K562 (cell line): ENCODE data around the gene FCHO1. TPM values are rescaled to one million over a fixed set of nuclear protein-coding genes. Genes with fewer than 3 reads are reported as not detected.
A peak's percentile ranks its signal among the peaks of the same experiment; 100 is the strongest.
"Not testable (repeated sequence)": the region's sequence is repeated elsewhere in the genome, so short reads cannot be mapped to it uniquely, and the experiment has no call there.

ENCODE experiments used
- ATAC-seq: fragments of 200-7000 bp; cut with Tn5 transposase; 3 replicates; pipeline ENCODE4 v1.9.1; 2020; ENCODE audit warnings: moderate library complexity
- BruUV-seq: library from RNA; stranded (reverse); fragments of 400-500 nt; replicated peaks from 2 replicates; lab custom pipeline; 2021; lab: Mats Ljungman, UMichigan
- CTCF ChIA-PET: fragments of 300-600 bp; formaldehyde crosslinking; extraction: SDS; loops from one replicate; lab custom pipeline; 2021; ENCODE audit warnings: low intra/inter-chr PET ratio; lab: Yijun Ruan, JAX
- POLR2A ChIA-PET: fragments of 300-600, 350-650 bp; sonication (Branson Sonifier 250); formaldehyde crosslinking; extraction: SDS; loops from one replicate; lab custom pipeline; 2021; ENCODE audit warnings: antibody characterized with exemption, inconsistent platforms; lab: Yijun Ruan, JAX
- DNase-seq, 4 experiments: peaks; one replicate each; pipeline versions ENCODE4 v3.0.0 to v3.0.0-alpha.2; 2011 to 2018; ENCODE audit warnings: low spot score in 3 of 4, mixed read lengths in 3 of 4; ENCODE audit errors: extremely low read depth in 1 of 4
- FAIRE-seq: peaks from 2 replicates; lab custom pipeline; 2011; peaks lifted over from hg19 to GRCh38; lab: Jason Lieb, UNC
- H2AFZ ChIP-seq: 2 replicates; pipeline ENCODE4 v1.6.0; 2011; ENCODE audit warnings: low read depth, low read length, control low read depth, inconsistent platforms
- H3K27ac ChIP-seq: fragments of 200-600 bp; 3 replicates; pipeline ENCODE4 v1.8.0; 2011; ENCODE audit warnings: low read depth, mild to moderate bottlenecking, control low read depth, inconsistent platforms, low read length, moderate library complexity, mixed read lengths; ENCODE audit errors: extremely low read depth
- H3K27me3 ChIP-seq, 2 experiments: fragments of 300-600 bp in 1 of 2; 2 replicates in 1 of 2; 3 replicates in 1 of 2; pipeline versions ENCODE4 v1.6.0 to v1.8.0; 2011; ENCODE audit warnings: inconsistent platforms in 2 of 2, low read length in 2 of 2, mild to moderate bottlenecking in 1 of 2, mixed read lengths in 1 of 2, moderate library complexity in 1 of 2; ENCODE audit not compliant: control insufficient read depth in 2 of 2, insufficient read depth in 2 of 2
- H3K36me3 ChIP-seq: fragments of 300-600 bp; 3 replicates; pipeline ENCODE4 v1.8.0; 2011; ENCODE audit warnings: mild to moderate bottlenecking, low read length, inconsistent platforms; ENCODE audit not compliant: control insufficient read depth, insufficient read depth
- H3K4me1 ChIP-seq, 2 experiments: fragments of 200-600 bp in 1 of 2; replicated peaks in 1 of 2; 2 replicates in 1 of 2; 3 replicates in 1 of 2; pipeline versions ENCODE4 v1.5.1 to v1.8.0; 2011; ENCODE audit warnings: inconsistent platforms in 2 of 2, low read length in 2 of 2, mild to moderate bottlenecking in 1 of 2, mixed read lengths in 1 of 2, moderate library complexity in 1 of 2; ENCODE audit not compliant: control insufficient read depth in 2 of 2, insufficient read depth in 2 of 2
- H3K4me2 ChIP-seq: 2 replicates; pipeline ENCODE4 v1.6.1; 2011; ENCODE audit warnings: low read length, control low read depth, inconsistent platforms, mixed read lengths; ENCODE audit not compliant: insufficient read depth
- H3K4me3 ChIP-seq: fragments of 200-600 bp; sonication (generic), shearing (Covaris generic); 2 replicates; pipeline ENCODE4 v1.5.1; 2016; ENCODE audit warnings: control low read depth, inconsistent platforms
- H3K79me2 ChIP-seq: fragments of 200-600 bp; 3 replicates; pipeline ENCODE4 v1.8.0; 2011; ENCODE audit warnings: low read length, inconsistent platforms; ENCODE audit not compliant: control insufficient read depth, insufficient read depth
- H3K9ac ChIP-seq, 2 experiments: 2 replicates each; pipeline versions ENCODE4 v1.6.0 to v1.6.1; 2011; ENCODE audit warnings: low read depth in 2 of 2, low read length in 2 of 2, control low read depth in 1 of 2, inconsistent platforms in 1 of 2, mild to moderate bottlenecking in 1 of 2, mixed read lengths in 1 of 2; ENCODE audit not compliant: insufficient read depth in 1 of 2
- H3K9me1 ChIP-seq: one replicate; pipeline ENCODE4 v1.6.0; 2011; ENCODE audit warnings: inconsistent platforms, mild to moderate bottlenecking, low read length, moderate library complexity; ENCODE audit not compliant: control insufficient read depth, insufficient read depth
- H3K9me3 ChIP-seq: replicated peaks from 2 replicates; pipeline ENCODE4 v1.5.1; 2011; ENCODE audit warnings: low read depth, low read length, inconsistent platforms; ENCODE audit not compliant: control insufficient read depth, insufficient read depth
- H4K20me1 ChIP-seq: replicated peaks from 2 replicates; pipeline ENCODE4 v1.6.1; 2011; ENCODE audit warnings: low read length, inconsistent platforms, mixed read lengths; ENCODE audit not compliant: control insufficient read depth, insufficient read depth
- BCOR ChIP-seq: fragments of 450-650 bp; IDR thresholded peaks from 2 replicates; pipeline ENCODE4 v1.6.1; 2016
- CBFA2T2 ChIP-seq: fragments of 450-650 bp; conservative IDR thresholded peaks from 2 replicates; pipeline ENCODE4 v1.6.1; 2017; ENCODE audit warnings: mild to moderate bottlenecking
- CBFA2T3 ChIP-seq: fragments of 450-650 bp; IDR thresholded peaks from 2 replicates; pipeline ENCODE4 v1.6.1; 2017
- CTBP1 ChIP-seq: fragments of 450-650 bp; IDR thresholded peaks from 2 replicates; pipeline ENCODE4 v1.6.1; 2016; ENCODE audit warnings: borderline replicate concordance
- DPF2 ChIP-seq: fragments of 450-650 bp; IDR thresholded peaks from 2 replicates; pipeline ENCODE4 v1.6.1; 2016
- HDAC2 ChIP-seq: fragments of 450-650 bp; IDR thresholded peaks from 2 replicates; pipeline ENCODE4 v1.6.1; 2016; ENCODE audit warnings: mild to moderate bottlenecking
- HNRNPK ChIP-seq: fragments of 200-400 bp; formaldehyde crosslinking; IDR thresholded peaks from one replicate; pipeline ENCODE4 v1.6.1; 2018; ENCODE audit warnings: mild to moderate bottlenecking, low read depth, low read length; ENCODE audit not compliant: poor library complexity, severe bottlenecking
- KDM1A ChIP-seq, 2 experiments: fragments of 450-650 bp; IDR thresholded peaks; 2 replicates each; pipeline ENCODE4 v1.6.1; 2016; ENCODE audit warnings: mild to moderate bottlenecking in 2 of 2
- MLLT1 ChIP-seq, 2 experiments: fragments of 450-650 bp; IDR thresholded peaks; 2 replicates each; pipeline ENCODE4 v1.6.1; 2016
- RBM22 ChIP-seq: fragments of 200-400 bp; formaldehyde crosslinking; IDR thresholded peaks from 2 replicates; pipeline ENCODE4 v1.6.1; 2018; ENCODE audit warnings: low read length, low read depth; ENCODE audit not compliant: poor library complexity, severe bottlenecking
- SMARCA5 ChIP-seq: fragments of 450-650 bp; IDR thresholded peaks from 2 replicates; pipeline ENCODE4 v1.6.1; 2016
- ZEB2 ChIP-seq: fragments of 450-650 bp; IDR thresholded peaks from 2 replicates; pipeline ENCODE4 v1.6.1; 2016
- ZNF121 ChIP-seq: sonication (generic); formaldehyde crosslinking; conservative IDR thresholded peaks from 2 replicates; pipeline ENCODE4 v1.8.0; 2022; ENCODE audit warnings: missing genetic modification reagents
- ZNF384 ChIP-seq: IDR thresholded peaks from 2 replicates; pipeline ENCODE4 v1.6.1; 2012; ENCODE audit warnings: low read depth, low read length, improper control_type of control experiment
- WGBS: fragments of 100-300 bp; shearing (Covaris generic); methylation state at CpG from one replicate; pipeline ENCODE4 v1.1.6; 2016; ENCODE audit warnings: low coverage, mixed read lengths; ENCODE audit not compliant: insufficient coverage; ENCODE audit errors: missing lambda C conversion rate; 5-methylcytosine and 5-hydroxymethylcytosine counted together
- in situ Hi-C: fragments of 300-500 bp; cut with MboI; formaldehyde crosslinking; loops from 4 replicates; pipeline ENCODE4 v1.15.0; 2018; ENCODE audit warnings: inconsistent platforms, mixed read lengths
- intact Hi-C: fragments of 100-400 bp; cut with micrococcal nuclease; formaldehyde crosslinking; loops from 2 replicates; pipeline ENCODE4 v1.14.2; 2022
- polyA plus RNA-seq, 8 experiments: library from polyadenylated mRNA; depleted of rRNA in 4 of 8; stranded (reverse) in 5 of 8; unstranded in 3 of 8; fragments of >200 nt; fragmentation: Nextera tagmentation in 2 of 8; fragmentation: Illumina TruSeq in 1 of 8; extraction: Ambion mirVana in 2 of 8; extraction: Trizol in 1 of 8; gene quantifications; 2 replicates each; pipeline versions ENCODE4 v1.2.1 to v1.2.3, GENCODE V29; 2011 to 2014; ENCODE audit warnings: inconsistent platforms in 1 of 8, missing spikeins in 1 of 8
- total RNA-seq, 7 experiments: library from RNA; depleted of rRNA in 6 of 7; stranded (reverse); fragments of >200 nt in 6 of 7; fragmentation: Illumina TruSeq in 2 of 7; extraction: Trizol in 2 of 7; gene quantifications; 2 replicates each; pipeline versions ENCODE4 v1.2.1 to v1.2.3, GENCODE V29; 2011 to 2021; ENCODE audit warnings: low replicate concordance in 1 of 7

Gene FCHO1
- total and polyA plus RNA-seq, 9 of the 15 experiments (the other 6 are each of a cell fraction or from before 2014, with no cell fraction given): 0.21 to 58.9 (median 18.3) TPM

GRCh38 chr19:17775991-17776803 is 24.9 kb downstream of the FCHO1 start (continued):
- peak; percentile 41 for TF ChIP-seq RBM22
- no peak for TF ChIP-seq HNRNPK
- TF ChIP-seq, all 486 proteins: peak for 3

- H3K27me3 ChIP-seq, ATAC-seq, BruUV-seq, H3K9ac ChIP-seq, in situ Hi-C loops, H2AFZ ChIP-seq, H3K9me1 ChIP-seq, FAIRE-seq, H3K9me3 ChIP-seq, H3K27ac ChIP-seq, H3K4me3 ChIP-seq, DNase-seq, H4K20me1 ChIP-seq, H3K4me2 ChIP-seq, H3K79me2 ChIP-seq: not testable (repeated sequence)
- Histone ChIP-seq H3K4me1 (peaks cover 12 to 45% of the 10 kb centered on the region in 2 experiments), H3K36me3 (peaks cover 56% of the 10 kb centered on the region; the same call in 2 of the 3 replicates)
- ChIA-PET CTCF (interaction anchor here (0.6 kb wide), 1 partner anchor 302 kb away, joined by 3 read pairs; no protein-coding TSS in a partner anchor), POLR2A (interaction anchor here (0.6 to 1.2 kb wide), 3 partner anchors 9 to 30 kb away, joined by 3 read pairs; no protein-coding TSS in a partner anchor)
- intact Hi-C loops: loop anchor here (1.0 kb wide), 1 partner anchor 64 kb away; no protein-coding TSS in a partner anchor
- WGBS: 53% methylated on average over 8 of the region's 10 CpGs
- TF ChIP-seq CBFA2T2 (0 out of 2 replicates have a peak, but pooled peaks have one; percentile 3), KDM1A (IDR thresholded peaks at IDR 0.05) (peak in 1 of 2 experiments; percentile 43; a peak in 1 of 4 replicates), DPF2 (peak; percentile 38; the same call in 1 of the 2 replicates), ZNF121 (CRISPR knock-in tag) (peak; percentile 83), CBFA2T3 (0 out of 2 replicates have a peak, but pooled peaks have one; percentile 32), ZNF384 (peak; percentile 53; the same call in 1 of the 2 replicates), BCOR (peak; percentile 72), HDAC2 (peak; percentile 46; the same call in 1 of the 2 replicates), SMARCA5 (peak; percentile 81), ZEB2 (0 out of 2 replicates have a peak, but pooled peaks have one; percentile 20), CTBP1 (peak; percentile 58; the same call in 1 of the 2 replicates), MLLT1 (IDR thresholded peaks at IDR 0.05) (peak in 1 of 2 experiments; percentile 38; a peak in 1 of 4 replicates)
These were observed 26.6 kb downstream of the FCHO1 start for GRCh38 chr19:17777840-17778239.
